OCI-LY1 (cell line): ENCODE data around the gene FRMD1.

ENCODE experiments used
- H2AFZ ChIP-seq: fragments of 200-600 bp; sonication (generic), shearing (Covaris generic); 2 replicates; pipeline ENCODE4 v1.6.0; 2014; ENCODE audit warnings: antibody characterized with exemption, mild to moderate bottlenecking, low read length
- H3F3A ChIP-seq: fragments of 200-600 bp; sonication (generic), shearing (Covaris generic); 2 replicates; pipeline ENCODE4 v1.6.0; 2014; ENCODE audit warnings: mild to moderate bottlenecking, antibody characterized with exemption, low read length, moderate library complexity; ENCODE audit not compliant: insufficient read depth
- H3K27ac ChIP-seq: fragments of 200-600 bp; sonication (generic); 2 replicates; pipeline ENCODE4 v1.5.1; 2014; ENCODE audit warnings: low read length, mixed run types, mild to moderate bottlenecking, low read depth; ENCODE audit not compliant: poor library complexity, severe bottlenecking
- H3K27me3 ChIP-seq: fragments of 200-600 bp; sonication (generic); 2 replicates; pipeline ENCODE4 v1.6.0; 2014; ENCODE audit warnings: antibody characterized with exemption, mild to moderate bottlenecking, low read length, moderate library complexity; ENCODE audit not compliant: insufficient read depth
- H3K36me3 ChIP-seq: fragments of 200-600 bp; sonication (generic); 2 replicates; pipeline ENCODE4 v1.6.1; 2014; ENCODE audit warnings: mild to moderate bottlenecking, antibody characterized with exemption, low read length, moderate library complexity, mixed read lengths; ENCODE audit not compliant: insufficient read depth
- H3K4me1 ChIP-seq: fragments of 200-600 bp; sonication (generic); 2 replicates; pipeline ENCODE4 v1.5.1; 2014; ENCODE audit warnings: mild to moderate bottlenecking, low read length, moderate library complexity; ENCODE audit not compliant: insufficient read depth, severe bottlenecking
- H3K4me2 ChIP-seq: fragments of 200-600 bp; sonication (generic), shearing (Covaris generic); 2 replicates; pipeline ENCODE4 v1.6.1; 2014; ENCODE audit warnings: low read length
- H3K4me3 ChIP-seq: fragments of 200-600 bp; sonication (generic); 2 replicates; pipeline ENCODE4 v1.5.1; 2014; ENCODE audit warnings: low read length, low read depth, mild to moderate bottlenecking, mixed read lengths; ENCODE audit not compliant: poor library complexity, severe bottlenecking
- H3K79me2 ChIP-seq: fragments of 200-600 bp; shearing (Covaris generic); 2 replicates; pipeline ENCODE4 v1.6.1; 2016; ENCODE audit warnings: mixed run types, low read length, mixed read lengths; ENCODE audit not compliant: insufficient read depth
- H3K9ac ChIP-seq: fragments of 200-600 bp; sonication (generic), shearing (Covaris generic); 2 replicates; pipeline ENCODE4 v1.6.1; 2014; ENCODE audit warnings: mild to moderate bottlenecking, low read length, mixed read lengths
- H3K9me2 ChIP-seq: fragments of 200-600 bp; sonication (generic), shearing (Covaris generic); 2 replicates; pipeline ENCODE4 v1.6.1; 2014; ENCODE audit warnings: low read depth, mild to moderate bottlenecking, low read length, mixed read lengths
- H3K9me3 ChIP-seq: fragments of 200-600 bp; shearing (Covaris generic); 2 replicates; pipeline ENCODE4 v1.6.1; 2014; ENCODE audit warnings: low read length, mixed read lengths
- H4K20me1 ChIP-seq: fragments of 200-600 bp; sonication (generic), shearing (Covaris generic); 2 replicates; pipeline ENCODE4 v1.6.0; 2016; ENCODE audit warnings: mild to moderate bottlenecking, low read length; ENCODE audit not compliant: insufficient read depth
- CTCF ChIP-seq: fragments of 200-600 bp; sonication (generic), shearing (Covaris generic); IDR thresholded peaks from 2 replicates; pipeline ENCODE4 v1.5.1; 2017; ENCODE audit warnings: mild to moderate bottlenecking, antibody characterized with exemption, low read length, moderate library complexity, mixed read lengths
- EZH2 ChIP-seq: fragments of 200-600 bp; sonication (generic), shearing (Covaris generic); IDR thresholded peaks from 2 replicates; pipeline ENCODE4 v1.8.0; 2017; ENCODE audit warnings: borderline replicate concordance, mixed run types, mild to moderate bottlenecking, antibody characterized with exemption, low read length, moderate library complexity, mixed read lengths

The FRMD1 gene

GRCh38 chr6:168013250-168013915 lies 65.6 kb downstream of the FRMD1 start:
- H3K9me2 ChIP-seq: no peaks in the 10 kb centered on the region
- no peaks in the 10 kb centered on the region for H3K27me3 ChIP-seq
- TF ChIP-seq EZH2 (no peak), CTCF (no peak)
- no peak overlapping the region for H2AFZ ChIP-seq
- no peaks in the 10 kb centered on the region for H3K4me1 ChIP-seq
- H3K79me2 ChIP-seq: no peaks in the 10 kb centered on the region
- no peak overlapping the region for H3K4me3 ChIP-seq
- no peaks in the 10 kb centered on the region for H3K36me3 ChIP-seq
- H3K4me2 ChIP-seq: no peak overlapping the region
- no peaks in the 10 kb centered on the region for H3F3A ChIP-seq
- peaks cover 4% of the 10 kb centered on the region; the same call in 1 of the 2 replicates for H3K9me3 ChIP-seq
- no peaks in the 10 kb centered on the region for H4K20me1 ChIP-seq
- no peak overlapping the region for H3K9ac ChIP-seq
- no peak overlapping the region for H3K27ac ChIP-seq

- Histone ChIP-seq H3K36me3 (no peaks in the 10 kb centered on the region), H4K20me1 (no peaks in the 10 kb centered on the region), H3K27ac (no peak overlapping the region), H3K9me3 (peaks cover 4% of the 10 kb centered on the region; the same call in 1 of the 2 replicates), H3K9me2 (no peaks in the 10 kb centered on the region), H3K4me1 (no peaks in the 10 kb centered on the region), H3K4me2 (no peak overlapping the region), H3K79me2 (no peaks in the 10 kb centered on the region), H3K27me3 (no peaks in the 10 kb centered on the region), H3F3A (no peaks in the 10 kb centered on the region), H3K9ac (no peak overlapping the region), H2AFZ (no peak overlapping the region), H3K4me3 (no peak overlapping the region)
- TF ChIP-seq CTCF (no peak), EZH2 (no peak)
Measured at GRCh38 chr6:168012431-168013249, 66.4 kb downstream of the FRMD1 start.

GRCh38 chr6:168011291-168011690 lies 67.7 kb downstream of the FRMD1 start:
- peaks cover 4% of the 10 kb centered on the region; the same call in 1 of the 2 replicates for H3K9me3 ChIP-seq
- H3K4me3 ChIP-seq: no peak overlapping the region
- H3F3A ChIP-seq: no peaks in the 10 kb centered on the region
- no peak overlapping the region for H2AFZ ChIP-seq
- no peaks in the 10 kb centered on the region for H4K20me1 ChIP-seq
- H3K4me1 ChIP-seq: no peaks in the 10 kb centered on the region
- no peaks in the 10 kb centered on the region for H3K27me3 ChIP-seq
- no peak overlapping the region for H3K9ac ChIP-seq
- no peaks in the 10 kb centered on the region for H3K36me3 ChIP-seq
- H3K27ac ChIP-seq: no peak overlapping the region
- no peaks in the 10 kb centered on the region for H3K9me2 ChIP-seq
- H3K4me2 ChIP-seq: no peak overlapping the region
- H3K79me2 ChIP-seq: no peaks in the 10 kb centered on the region
- TF ChIP-seq CTCF: no peak
